ENCODE measurements around the gene ZC2HC1C.

Gene ZC2HC1C

GRCh38 chr14:75040507-75040906 is 28.9 kb upstream of the ZC2HC1C start:
- TF ChIP-seq CTCF (IDR thresholded peaks at IDR 0.05; ENCODE audit: extremely low read depth, missing control alignments): no peak
- DNase-seq (ENCODE audit: low spot score): no peak

GRCh38 chr14:75040959-75041358 is 28.5 kb upstream of the ZC2HC1C start:
- no peak for DNase-seq (ENCODE audit: low spot score)
- no peak for TF ChIP-seq CTCF (IDR thresholded peaks at IDR 0.05; ENCODE audit: extremely low read depth, missing control alignments)

- no peak for DNase-seq (ENCODE audit: low spot score)
- TF ChIP-seq CTCF (IDR thresholded peaks at IDR 0.05; ENCODE audit: extremely low read depth, missing control alignments): no peak
These were observed 27.8 kb upstream of the ZC2HC1C start for GRCh38 chr14:75041613-75042012.

- DNase-seq (ENCODE audit: low spot score): no peak
- no peak for TF ChIP-seq CTCF (IDR thresholded peaks at IDR 0.05; ENCODE audit: extremely low read depth, missing control alignments)
These were observed 27.4 kb upstream of the ZC2HC1C start for GRCh38 chr14:75042035-75042434.

GRCh38 chr14:75044322-75044721 is 25.1 kb upstream of the ZC2HC1C start:
- no peak for DNase-seq (ENCODE audit: low spot score)
- TF ChIP-seq CTCF (IDR thresholded peaks at IDR 0.05; ENCODE audit: extremely low read depth, missing control alignments): no peak

- DNase-seq (ENCODE audit: low spot score): no peak
- TF ChIP-seq CTCF (IDR thresholded peaks at IDR 0.05; ENCODE audit: extremely low read depth, missing control alignments): no peak
These were observed 24.7 kb upstream of the ZC2HC1C start for GRCh38 chr14:75044752-75045151.

GRCh38 chr14:75046275-75046674 is 23.2 kb upstream of the ZC2HC1C start:
- DNase-seq (ENCODE audit: low spot score): no peak
- no peak for TF ChIP-seq CTCF (IDR thresholded peaks at IDR 0.05; ENCODE audit: extremely low read depth, missing control alignments)
